Measurements from ENCODE around the gene NKX2-1. TPM values are rescaled to one million over a fixed set of nuclear protein-coding genes. Genes with fewer than 3 reads are reported as not detected.
"Not testable (repeated sequence)": the region's sequence is repeated elsewhere in the genome, so short reads cannot be mapped to it uniquely, and the experiment has no call there.

The NKX2-1 gene
- total and polyA plus RNA-seq, 10 of the 15 experiments (the other 5 are each of a cell fraction or from before 2014, with no cell fraction given) = 0.03 TPM; not detected in 9

- no peak for TF ChIP-seq CUX1 (IDR thresholded peaks at IDR 0.05; ENCODE audit: insufficient replicate concordance, low read depth, low read length)
- no peak for TF ChIP-seq ZNF274 (IDR thresholded peaks at IDR 0.05; ENCODE audit: insufficient read depth, insufficient read length)
- TF ChIP-seq CTCF (IDR thresholded peaks at IDR 0.05 in 2 of 3, conservative IDR thresholded peaks at IDR 0.05 in 1 of 3; ENCODE audit: control insufficient read depth in 2 of 3, extremely low read depth in 1 of 3, insufficient read depth in 1 of 3, low read depth in 3 of 3, low read length in 3 of 3) = no peak
- TF ChIP-seq KDM1A (IDR thresholded peaks at IDR 0.05; ENCODE audit: borderline replicate concordance) = no peak
- no peak for TF ChIP-seq YBX1 (IDR thresholded peaks at IDR 0.05)
- TF ChIP-seq IKZF1 (conservative IDR thresholded peaks at IDR 0.05) = no peak
- TF ChIP-seq POLR2AphosphoS5 (IDR thresholded peaks at IDR 0.05; ENCODE audit: low read length) = no peak
These were observed 30.9 kb upstream of the NKX2-1 start (continued) for GRCh38 chr14:36550899-36551298.

GRCh38 chr14:36544280-36544679 lies 24.2 kb upstream of the NKX2-1 start:
- intact Hi-C loops (cut with micrococcal nuclease; ENCODE audit: unreplicated experiment); H2AFZ ChIP-seq (ENCODE audit: control insufficient read depth, low read depth, low read length); POLR2A ChIA-PET; H3K36me3 ChIP-seq (ENCODE audit: control insufficient read depth in 2 of 2, insufficient read depth in 2 of 2, low read length in 1 of 2); H3K4me3 ChIP-seq; H3K4me2 ChIP-seq (ENCODE audit: control insufficient read depth, insufficient read depth); H3K27ac ChIP-seq (ENCODE audit: control insufficient read depth, insufficient read depth); H3K79me2 ChIP-seq (ENCODE audit: control insufficient read depth, insufficient read depth, low read length); in situ Hi-C loops (cut with MboI); H3K4me1 ChIP-seq (ENCODE audit: control insufficient read depth, insufficient read depth, low read length); H3K27me3 ChIP-seq (replicated peaks in 1 of 2; ENCODE audit: control insufficient read depth in 2 of 2, insufficient read depth in 2 of 2, low read length in 1 of 2); BruUV-seq (replicated peaks); H3K9me3 ChIP-seq (replicated peaks; ENCODE audit: control insufficient read depth, insufficient read depth, low read length); ATAC-seq; H3K9ac ChIP-seq (ENCODE audit: control insufficient read depth, insufficient read depth, low read length); H4K20me1 ChIP-seq (ENCODE audit: control insufficient read depth, insufficient read depth); FAIRE-seq; DNase-seq (ENCODE audit: low read depth, low spot score); SMC1A ChIA-PET (ENCODE audit: uncharacterized antibody, unreplicated experiment); RAD21 ChIA-PET (ENCODE audit: unreplicated experiment): not testable (repeated sequence)
- 67% methylated on average over 16 of the region's 16 CpGs for WGBS (ENCODE audit: insufficient coverage, insufficient replicate concordance, low lambda C conversion rate, missing lambda C conversion rate)
- CTCF ChIA-PET = interaction anchor here (1.8 kb wide), 1 partner anchor 9 kb away, joined by 9 read pairs; no protein-coding TSS in a partner anchor

Measured in GM12878 (cell line).